ENCODE results near the gene SEMA3G.
A peak's percentile ranks its signal among the peaks of the same experiment; 100 is the strongest.

Gene SEMA3G

GRCh38 chr3:52484680-52485461 is 40.0 kb upstream of the SEMA3G start:
- in situ Hi-C loops (cut with MboI; ENCODE audit: low pct_unique_long_range_greater_than_20kb, low sequenced_read_pairs, unreplicated experiment) = no loop called here
- DNase-seq (ENCODE audit: low spot score) = no peak
- TF ChIP-seq, protein P1, sequence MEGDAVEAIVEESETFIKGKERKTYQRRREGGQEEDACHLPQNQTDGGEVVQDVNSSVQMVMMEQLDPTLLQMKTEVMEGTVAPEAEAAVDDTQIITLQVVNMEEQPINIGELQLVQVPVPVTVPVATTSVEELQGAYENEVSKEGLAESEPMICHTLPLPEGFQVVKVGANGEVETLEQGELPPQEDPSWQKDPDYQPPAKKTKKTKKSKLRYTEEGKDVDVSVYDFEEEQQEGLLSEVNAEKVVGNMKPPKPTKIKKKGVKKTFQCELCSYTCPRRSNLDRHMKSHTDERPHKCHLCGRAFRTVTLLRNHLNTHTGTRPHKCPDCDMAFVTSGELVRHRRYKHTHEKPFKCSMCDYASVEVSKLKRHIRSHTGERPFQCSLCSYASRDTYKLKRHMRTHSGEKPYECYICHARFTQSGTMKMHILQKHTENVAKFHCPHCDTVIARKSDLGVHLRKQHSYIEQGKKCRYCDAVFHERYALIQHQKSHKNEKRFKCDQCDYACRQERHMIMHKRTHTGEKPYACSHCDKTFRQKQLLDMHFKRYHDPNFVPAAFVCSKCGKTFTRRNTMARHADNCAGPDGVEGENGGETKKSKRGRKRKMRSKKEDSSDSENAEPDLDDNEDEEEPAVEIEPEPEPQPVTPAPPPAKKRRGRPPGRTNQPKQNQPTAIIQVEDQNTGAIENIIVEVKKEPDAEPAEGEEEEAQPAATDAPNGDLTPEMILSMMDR (IDR thresholded peaks at IDR 0.05; ENCODE audit: extremely low read depth, insufficient read depth, missing control alignments) = no peak

GRCh38 chr3:52483577-52484381 is 38.9 kb upstream of the SEMA3G start:
- no peak for DNase-seq (ENCODE audit: low spot score)
- TF ChIP-seq, protein P1 (IDR thresholded peaks at IDR 0.05; ENCODE audit: extremely low read depth, insufficient read depth, missing control alignments) = no peak
- in situ Hi-C loops (cut with MboI; ENCODE audit: low pct_unique_long_range_greater_than_20kb, low sequenced_read_pairs, unreplicated experiment) = no loop called here

DNA sequence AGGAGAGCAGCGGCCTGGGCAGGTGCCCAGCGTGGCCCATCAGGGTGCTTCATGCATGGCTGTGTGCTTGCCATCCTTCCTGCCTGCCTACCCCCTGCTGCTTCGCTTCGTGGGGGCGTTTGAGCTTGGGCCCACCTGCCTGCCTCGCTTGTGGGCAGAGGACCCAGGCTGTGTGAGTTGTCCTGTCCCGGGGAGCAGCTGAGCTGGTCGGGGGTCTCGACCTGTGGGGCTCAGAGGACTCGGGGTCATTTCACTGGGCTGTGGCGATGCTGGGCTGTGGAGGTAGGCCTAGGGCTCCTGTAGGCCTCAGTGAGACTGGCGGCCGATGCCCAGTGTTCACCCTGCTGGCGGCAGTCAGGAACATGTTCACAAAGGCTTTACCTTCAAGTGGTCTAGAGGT is 38.2 kb upstream of the SEMA3G start:
- no peak for DNase-seq (ENCODE audit: low spot score)
- TF ChIP-seq, protein P1 (IDR thresholded peaks at IDR 0.05; ENCODE audit: extremely low read depth, insufficient read depth, missing control alignments) = no peak
- in situ Hi-C loops (cut with MboI; ENCODE audit: low pct_unique_long_range_greater_than_20kb, low sequenced_read_pairs, unreplicated experiment) = no loop called here

GRCh38 chr3:52481819-52482521 is 37.1 kb upstream of the SEMA3G start:
- TF ChIP-seq, protein P1 (IDR thresholded peaks at IDR 0.05; ENCODE audit: extremely low read depth, insufficient read depth, missing control alignments) = peak; percentile 48
- no peak for DNase-seq (ENCODE audit: low spot score)
- in situ Hi-C loops (cut with MboI; ENCODE audit: low pct_unique_long_range_greater_than_20kb, low sequenced_read_pairs, unreplicated experiment) = no loop called here

DNA sequence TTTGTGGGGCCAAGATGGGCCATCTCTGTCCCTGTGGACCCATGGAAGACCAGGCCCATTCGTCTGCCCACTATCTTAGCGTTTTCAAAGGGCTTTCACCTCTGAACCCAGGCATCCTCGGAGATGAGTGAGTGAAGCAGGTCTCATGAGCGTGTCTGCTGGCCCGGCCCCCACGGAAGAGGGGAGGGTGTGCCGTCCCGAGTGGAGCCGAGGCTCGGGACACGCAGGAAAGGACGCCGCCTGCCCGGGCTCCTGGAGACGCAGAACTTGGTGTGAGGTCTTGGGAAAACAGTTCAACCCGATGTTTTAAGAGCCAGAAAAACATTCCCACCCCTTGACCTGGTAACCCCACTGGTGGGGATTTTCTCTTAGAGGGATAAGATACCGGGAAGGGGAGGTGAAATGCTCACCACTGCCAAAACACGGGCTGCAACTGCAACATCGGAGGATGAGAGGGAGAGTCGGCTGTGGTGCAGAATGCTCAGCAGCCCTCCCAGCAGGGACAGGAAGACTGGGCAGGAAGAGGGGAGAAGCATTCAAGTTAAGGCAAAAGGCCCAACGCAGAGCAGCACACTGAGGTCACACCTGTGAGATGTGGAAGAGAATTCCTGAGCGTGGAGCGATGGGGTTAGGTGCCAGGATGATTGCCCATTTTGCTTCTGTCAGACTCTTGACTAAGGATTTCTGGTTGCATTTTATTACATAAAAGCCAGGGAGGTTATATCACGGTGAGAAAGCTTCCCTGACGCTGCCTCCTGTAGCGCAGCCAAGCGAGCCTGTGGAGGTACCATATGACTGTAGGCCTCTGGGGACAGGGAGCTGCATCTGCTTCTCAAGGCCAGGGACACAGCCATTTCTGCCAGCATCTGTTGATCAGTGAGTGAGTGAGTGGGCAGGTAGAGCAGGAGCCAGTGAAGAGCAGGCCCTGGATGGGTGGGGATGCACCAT is 36.1 kb upstream of the SEMA3G start:
- in situ Hi-C loops (cut with MboI; ENCODE audit: low pct_unique_long_range_greater_than_20kb, low sequenced_read_pairs, unreplicated experiment) = no loop called here
- DNase-seq (ENCODE audit: low spot score) = no peak
- TF ChIP-seq, protein P1 (IDR thresholded peaks at IDR 0.05; ENCODE audit: extremely low read depth, insufficient read depth, missing control alignments) = no peak

Data from GM13977 (cell line).